ENCODE data around the gene WASHC3.

The WASHC3 gene

DNA sequence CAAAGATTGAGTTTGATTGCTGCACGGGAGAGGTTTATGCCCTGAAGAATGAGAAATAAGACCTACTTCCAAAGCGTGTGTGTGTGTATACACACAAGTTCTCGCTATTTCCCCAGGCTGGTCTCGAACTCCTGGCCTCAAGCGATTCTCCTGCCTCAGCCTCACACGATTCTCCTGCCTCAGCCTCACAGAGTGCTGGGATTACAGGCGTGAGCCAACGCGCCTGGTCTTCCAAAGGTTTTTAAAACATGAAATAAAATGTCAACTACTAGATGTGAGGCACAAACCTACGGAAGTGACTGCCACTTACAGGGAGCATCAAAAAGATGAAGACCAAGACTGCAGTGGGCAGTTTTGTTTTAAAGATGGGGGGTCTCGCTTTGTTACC is 622 bp upstream of the WASHC3 start:
- no peak for TF ChIP-seq CTCF (IDR thresholded peaks at IDR 0.05)
- Histone ChIP-seq H3K4me3 (peak overlapping the region; percentile 97), H3K27ac (no peak overlapping the region)
- DNase-seq (ENCODE audit: low spot score) = no peak

DNA sequence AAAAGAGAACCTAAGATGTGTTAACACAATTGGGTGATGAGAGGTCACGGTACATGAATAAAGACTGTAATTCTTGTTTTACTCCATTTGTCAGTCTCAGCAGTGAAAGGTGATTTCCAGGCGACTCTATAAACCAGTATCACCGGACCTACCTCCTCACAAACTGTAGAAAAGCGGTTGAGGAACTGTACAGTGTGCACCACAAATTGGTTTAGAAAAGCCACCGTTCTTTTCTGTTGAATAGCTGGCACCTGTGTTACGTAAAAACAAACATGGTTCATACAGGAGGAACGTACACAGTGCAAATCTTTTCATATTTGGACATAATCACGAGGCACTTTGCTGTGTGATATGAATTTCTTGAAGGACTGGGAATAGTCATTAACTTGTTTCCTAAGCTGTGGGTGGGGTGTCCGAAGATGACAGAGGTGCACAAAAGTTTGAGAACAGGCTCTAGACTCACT is 663 bp downstream of the WASHC3 start:
- Histone ChIP-seq H3K4me3 (peak overlapping the region; percentile 97), H3K27ac (peak overlapping the region; percentile 95 to 98)
- no peak for DNase-seq (ENCODE audit: low spot score)
- no peak for TF ChIP-seq CTCF (IDR thresholded peaks at IDR 0.05)

DNA sequence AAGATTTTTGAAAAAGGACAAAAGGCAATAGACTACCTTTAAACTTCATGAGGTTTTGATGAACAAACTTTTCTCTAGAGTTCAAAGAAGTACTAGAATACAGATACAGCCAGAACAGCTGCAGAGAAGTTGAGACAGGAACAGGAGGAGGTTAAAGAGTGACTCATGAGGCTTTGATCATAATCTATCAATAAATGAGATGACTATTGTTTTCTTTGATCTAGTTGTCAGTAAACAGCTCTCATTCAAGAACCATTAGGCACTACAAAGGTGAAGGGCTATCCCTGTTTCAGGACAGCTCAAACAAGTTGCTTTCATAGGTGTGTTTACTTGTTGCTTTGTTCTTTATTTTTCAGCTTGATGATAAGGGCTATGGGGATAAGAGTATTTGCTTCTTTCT is 2.4 kb downstream of the WASHC3 start:
- H3K4me3 ChIP-seq = no peak overlapping the region
- no peak for TF ChIP-seq CTCF (IDR thresholded peaks at IDR 0.05)
- no peak overlapping the region for H3K27ac ChIP-seq
- no peak for DNase-seq (ENCODE audit: low spot score)

DNA sequence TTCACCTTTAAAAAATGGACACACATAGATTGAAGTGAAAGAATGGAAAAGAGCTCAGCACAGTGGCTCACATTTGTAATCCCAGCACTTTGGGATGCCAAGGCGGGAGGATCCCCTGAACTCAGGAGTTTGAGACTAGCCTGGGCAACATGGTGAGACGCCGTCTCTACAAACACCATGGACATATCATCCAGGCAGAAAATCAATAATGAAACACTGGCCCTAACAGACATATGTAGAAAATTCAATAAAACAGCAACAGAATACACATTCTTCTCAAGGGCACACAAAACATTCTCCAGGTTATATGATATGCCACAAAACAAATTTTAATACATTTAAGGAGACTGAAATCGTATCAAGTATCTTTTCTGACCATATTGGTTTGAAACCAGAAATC is 7.4 kb downstream of the WASHC3 start:
- H3K4me3 ChIP-seq = no peak overlapping the region
- no peak overlapping the region for H3K27ac ChIP-seq
- TF ChIP-seq CTCF (IDR thresholded peaks at IDR 0.05) = no peak
- DNase-seq (ENCODE audit: low spot score) = no peak

DNA sequence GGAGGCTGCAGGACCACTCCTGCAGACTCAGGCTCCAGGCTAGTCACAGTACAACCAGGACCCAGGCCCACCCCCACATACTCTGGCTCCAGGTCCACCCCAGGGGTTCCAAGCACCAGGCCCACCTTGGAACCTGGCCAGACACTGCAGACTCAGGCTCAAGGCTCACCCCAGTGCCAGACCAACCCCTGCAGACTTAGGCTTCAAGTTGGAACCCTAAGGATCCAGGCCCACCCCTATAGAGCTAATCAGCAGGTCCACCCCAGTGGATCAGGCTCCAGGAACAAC is 8.8 kb downstream of the WASHC3 start:
- TF ChIP-seq CTCF (IDR thresholded peaks at IDR 0.05) = no peak
- Histone ChIP-seq H3K27ac (no peak overlapping the region), H3K4me3 (no peak overlapping the region)
- no peak for DNase-seq (ENCODE audit: low spot score)

DNA sequence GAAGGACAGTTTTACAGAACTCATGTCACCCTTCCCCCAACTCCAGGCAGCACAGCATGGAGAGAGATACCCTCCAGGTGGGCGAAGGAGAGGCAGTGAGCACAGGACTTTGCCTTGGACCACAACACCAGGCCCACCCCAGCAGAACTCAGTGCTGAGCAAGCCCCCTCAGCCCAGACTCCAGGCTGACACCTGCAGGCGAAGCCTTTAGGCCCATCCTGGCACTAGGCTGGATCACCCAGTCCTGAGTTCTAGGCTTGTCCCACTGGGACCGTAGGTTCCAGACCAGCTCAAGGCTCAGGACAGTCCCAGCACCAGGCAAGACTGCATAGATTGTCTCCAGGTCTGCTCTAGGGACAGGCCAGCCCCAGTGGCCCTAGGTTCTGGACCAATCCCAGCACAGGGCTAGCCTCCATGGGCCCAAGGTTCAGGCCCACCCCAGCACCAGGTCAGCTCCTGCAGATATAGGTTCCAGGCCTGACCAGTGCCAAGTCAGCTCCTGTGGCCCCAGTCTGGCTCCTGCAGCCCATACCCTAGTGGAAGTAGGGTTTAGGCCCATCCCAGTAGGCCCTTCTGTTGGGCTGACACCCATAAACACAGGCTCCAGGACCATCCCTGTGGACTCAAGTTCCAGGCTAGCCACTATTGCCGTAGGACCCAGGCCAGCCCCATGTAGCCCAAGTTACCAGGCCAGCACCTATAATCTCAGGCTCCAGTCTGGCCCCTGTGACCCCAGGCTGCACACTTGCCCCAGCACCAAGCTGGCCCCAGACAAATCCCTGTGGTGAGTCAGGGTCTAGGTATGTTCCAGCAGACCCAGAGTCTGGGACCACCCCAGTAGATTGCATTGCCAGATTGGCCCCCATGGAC is 9.4 kb downstream of the WASHC3 start:
- Histone ChIP-seq H3K27ac (no peak overlapping the region), H3K4me3 (no peak overlapping the region)
- DNase-seq (ENCODE audit: low spot score) = no peak
- no peak for TF ChIP-seq CTCF (IDR thresholded peaks at IDR 0.05)

GRCh38 chr12:102051431-102051965 is 10.3 kb downstream of the WASHC3 start:
- no peak for DNase-seq (ENCODE audit: low spot score)
- no peak overlapping the region for H3K27ac ChIP-seq
- no peak overlapping the region for H3K4me3 ChIP-seq
- no peak for TF ChIP-seq CTCF (IDR thresholded peaks at IDR 0.05)
